Measurements from ENCODE around the gene DISC1.
"Not testable (repeated sequence)": the region's sequence is repeated elsewhere in the genome, so short reads cannot be mapped to it uniquely, and the experiment has no call there.

Gene DISC1

GRCh38 chr1:231626535-231626950 lies at the start of gene DISC1:
DISC1 (plus strand) TSS chr1:231626790; CDS start chr1:231626868, 78 bp downstream.
- peak; percentile 54 for DNase-seq (ENCODE audit: low read depth)

- DNase-seq (ENCODE audit: low read depth) = no peak
Measured at GRCh38 chr1:231576804-231577718, 49.5 kb upstream of the DISC1 start.

GRCh38 chr1:231580874-231581273 lies 45.7 kb upstream of the DISC1 start:
- DNase-seq (ENCODE audit: low read depth) = no peak

GRCh38 chr1:231581859-231582258 lies 44.7 kb upstream of the DISC1 start:
- DNase-seq (ENCODE audit: low read depth) = no peak

- DNase-seq (ENCODE audit: low read depth) = no peak
Measured at GRCh38 chr1:231583376-231583775, 43.2 kb upstream of the DISC1 start.

- DNase-seq (ENCODE audit: low read depth) = peak; percentile 72
Measured at GRCh38 chr1:231584117-231584516, 42.5 kb upstream of the DISC1 start.

GRCh38 chr1:231584921-231585320 lies 41.7 kb upstream of the DISC1 start:
- no peak for DNase-seq (ENCODE audit: low read depth)

GRCh38 chr1:231590453-231591198 lies 36.0 kb upstream of the DISC1 start:
- DNase-seq (ENCODE audit: low read depth) = peak; percentile 62

- no peak for DNase-seq (ENCODE audit: low read depth)
Measured at GRCh38 chr1:231591466-231591865, 35.1 kb upstream of the DISC1 start.

GRCh38 chr1:231592809-231593208 lies 33.8 kb upstream of the DISC1 start:
- no peak for DNase-seq (ENCODE audit: low read depth)

GRCh38 chr1:231593264-231593663 lies 33.3 kb upstream of the DISC1 start:
- DNase-seq (ENCODE audit: low read depth) = not testable (repeated sequence)

GRCh38 chr1:231594123-231594522 lies 32.5 kb upstream of the DISC1 start:
- no peak for DNase-seq (ENCODE audit: low read depth)

GRCh38 chr1:231594749-231595148 lies 31.8 kb upstream of the DISC1 start:
- no peak for DNase-seq (ENCODE audit: low read depth)

GRCh38 chr1:231596337-231596791 lies 30.2 kb upstream of the DISC1 start:
- no peak for DNase-seq (ENCODE audit: low read depth)

GRCh38 chr1:231597971-231598370 lies 28.6 kb upstream of the DISC1 start:
- no peak for DNase-seq (ENCODE audit: low read depth)

GRCh38 chr1:231600458-231600976 lies 26.1 kb upstream of the DISC1 start:
- peak; percentile 33 for DNase-seq (ENCODE audit: low read depth)

- peak; percentile 53 for DNase-seq (ENCODE audit: low read depth)
Measured at GRCh38 chr1:231601824-231602672, 24.5 kb upstream of the DISC1 start.

GRCh38 chr1:231602673-231602984 lies 24.0 kb upstream of the DISC1 start:
- no peak for DNase-seq (ENCODE audit: low read depth)

GRCh38 chr1:231603598-231604275 lies 22.9 kb upstream of the DISC1 start:
- DNase-seq (ENCODE audit: low read depth) = no peak

- no peak for DNase-seq (ENCODE audit: low read depth)
Measured at GRCh38 chr1:231604276-231604621, 22.3 kb upstream of the DISC1 start.
